ENCODE data around the gene RIPOR2.
"Not testable (repeated sequence)": the region's sequence is repeated elsewhere in the genome, so short reads cannot be mapped to it uniquely, and the experiment has no call there.

The RIPOR2 gene

DNA sequence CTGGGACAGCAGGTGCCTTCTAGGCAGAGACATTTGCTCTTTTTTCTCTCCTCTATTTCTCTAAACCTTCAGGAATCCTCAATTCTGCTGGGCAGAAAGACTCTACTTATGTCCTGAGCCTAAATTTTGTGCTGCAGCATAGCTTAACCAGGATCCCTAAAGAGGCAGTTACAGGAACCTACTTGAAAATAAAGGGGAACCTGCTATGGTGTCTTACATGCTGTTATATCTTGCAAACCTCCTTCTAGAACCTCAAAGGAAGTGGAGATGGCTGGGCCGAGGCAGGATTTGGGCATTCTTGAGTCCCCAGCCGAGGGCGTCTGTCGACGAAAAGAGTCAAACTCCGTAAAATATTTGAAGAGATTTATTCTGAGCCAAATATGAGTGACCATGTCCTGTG, 178.1 kb downstream of the RIPOR2 start:
- no peak for DNase-seq

GRCh38 chr6:24755279-24755678, 180.5 kb downstream of the RIPOR2 start:
- no peak for DNase-seq

GRCh38 chr6:24754378-24754777, 181.4 kb downstream of the RIPOR2 start:
- not testable (repeated sequence) for DNase-seq
